Cardiac muscle cell (in vitro differentiated cells and primary cell): Measurements from ENCODE around the gene PDE10A. TPM values are rescaled to one million over a fixed set of nuclear protein-coding genes. Genes with fewer than 3 reads are reported as not detected.
A peak's percentile ranks its signal among the peaks of the same experiment; 100 is the strongest.

Experiments
- DNase-seq, 2 donors: peaks; one replicate each; pipeline versions ENCODE4 v3.0.0 to v3.0.0-alpha.2; 2010 to 2017; ENCODE audit warnings: low read depth in 1 of 2, low spot score in 1 of 2
- H3K27ac ChIP-seq: fragments of 200-600 bp; sonication (generic); 2 replicates; pipeline ENCODE4 v1.5.1; 2016
- H3K27me3 ChIP-seq: fragments of 200-600 bp; sonication (generic); 2 replicates; pipeline ENCODE4 v1.6.0; 2016; ENCODE audit warnings: control low read depth
- H3K36me3 ChIP-seq: fragments of 200-600 bp; sonication (generic); 2 replicates; pipeline ENCODE4 v1.5.1; 2016; ENCODE audit warnings: control low read depth
- H3K4me1 ChIP-seq: fragments of 200-600 bp; sonication (generic); 2 replicates; pipeline ENCODE4 v1.8.1; 2017; ENCODE audit warnings: low read depth, mild to moderate bottlenecking, mixed run types
- H3K4me3 ChIP-seq: fragments of 200-600 bp; sonication (generic); 2 replicates; pipeline ENCODE4 v1.5.1; 2016; ENCODE audit warnings: mild to moderate bottlenecking
- H3K9me3 ChIP-seq: fragments of 200-600 bp; sonication (generic); 2 replicates; pipeline ENCODE4 v1.5.1; 2017; ENCODE audit warnings: low read depth, mild to moderate bottlenecking, control low read depth
- CTCF ChIP-seq: IDR thresholded peaks from 2 replicates; pipeline ENCODE4 v1.5.1; 2012; ENCODE audit warnings: low read depth, mild to moderate bottlenecking, low read length
- polyA plus RNA-seq: library from polyadenylated mRNA; unstranded; fragments of >200 nt; fragmentation: Nextera tagmentation; extraction: Ambion mirVana; gene quantifications from 2 replicates; pipeline ENCODE4 v1.2.1, GENCODE V29; 2016
- total RNA-seq: library from RNA; depleted of rRNA; stranded (reverse); fragments of >200 nt; gene quantifications from 2 replicates; pipeline ENCODE4 v1.2.3, GENCODE V29; 2016

PDE10A gene
- total and polyA plus RNA-seq, 2 experiments from 2014 or later, result 0.82 to 5.4 TPM

GRCh38 chr6:165653196-165653595, 9.8 kb downstream of the PDE10A start:
- Histone ChIP-seq H3K4me1 (peaks cover 29% of the 10 kb centered on the region), H3K4me3 (no peak overlapping the region), H3K27me3 (peaks cover 62% of the 10 kb centered on the region), H3K36me3 (no peaks in the 10 kb centered on the region), H3K27ac (no peak overlapping the region), H3K9me3 (no peaks in the 10 kb centered on the region)
- peak in 1 of 2 donors; percentile 43 for DNase-seq
- no peak for TF ChIP-seq CTCF

- H3K27ac ChIP-seq, result no peak overlapping the region
- H3K36me3 ChIP-seq, result no peaks in the 10 kb centered on the region
- no peaks in the 10 kb centered on the region for H3K9me3 ChIP-seq
- TF ChIP-seq CTCF, result no peak
- peaks cover 29% of the 10 kb centered on the region for H3K4me1 ChIP-seq
- no peak for DNase-seq
- no peak overlapping the region for H3K4me3 ChIP-seq
- H3K27me3 ChIP-seq, result peaks cover 58% of the 10 kb centered on the region
These were observed 10.3 kb downstream of the PDE10A start for GRCh38 chr6:165652766-165653165.

- Histone ChIP-seq H3K36me3 (no peaks in the 10 kb centered on the region), H3K9me3 (no peaks in the 10 kb centered on the region), H3K27ac (no peak overlapping the region), H3K4me3 (no peak overlapping the region), H3K27me3 (peaks cover 43% of the 10 kb centered on the region), H3K4me1 (peaks cover 14% of the 10 kb centered on the region)
- DNase-seq, result peak in 1 of 2 donors; percentile 97
- no peak for TF ChIP-seq CTCF
These were observed 13.6 kb downstream of the PDE10A start for GRCh38 chr6:165649166-165650137.

- Histone ChIP-seq H3K4me1 (peaks cover 14% of the 10 kb centered on the region), H3K27ac (no peak overlapping the region), H3K27me3 (peaks cover 19% of the 10 kb centered on the region), H3K36me3 (no peaks in the 10 kb centered on the region), H3K9me3 (no peaks in the 10 kb centered on the region), H3K4me3 (no peak overlapping the region)
- no peak for TF ChIP-seq CTCF
- no peak for DNase-seq
These were observed 16.0 kb downstream of the PDE10A start for GRCh38 chr6:165647041-165647440.

GRCh38 chr6:165645919-165646318, 17.1 kb downstream of the PDE10A start:
- H3K27me3 ChIP-seq, result peaks cover 8% of the 10 kb centered on the region
- H3K36me3 ChIP-seq, result no peaks in the 10 kb centered on the region
- H3K4me3 ChIP-seq, result no peak overlapping the region
- H3K9me3 ChIP-seq, result no peaks in the 10 kb centered on the region
- no peak for TF ChIP-seq CTCF
- H3K27ac ChIP-seq, result no peak overlapping the region
- peaks cover 14% of the 10 kb centered on the region for H3K4me1 ChIP-seq
- DNase-seq, result no peak
